H1 (cell line): ENCODE data around the gene COL25A1. TPM values are rescaled to one million over a fixed set of nuclear protein-coding genes. Genes with fewer than 3 reads are reported as not detected.

ENCODE experiments used
- CTCF ChIA-PET: fragments of 300-600 bp; sonication (Branson Sonifier 250); formaldehyde crosslinking; loops from one replicate; lab custom pipeline; 2021; ENCODE audit not compliant: partially characterized antibody; lab: Charles Lee
- POLR2A ChIA-PET: fragments of 300-600 bp; sonication (Branson Sonifier 250); formaldehyde crosslinking; loops from one replicate; lab custom pipeline; 2021; ENCODE audit warnings: inconsistent platforms; ENCODE audit not compliant: partially characterized antibody; lab: Charles Lee
- DNase-seq, 2 experiments: peaks; one replicate each; pipeline versions ENCODE4 v3.0.0 to v3.0.0-alpha.2; 2010 to 2022; ENCODE audit warnings: low spot score in 2 of 2, low read depth in 1 of 2, mixed read lengths in 1 of 2
- FAIRE-seq: peaks from 2 replicates; lab custom pipeline; 2011; peaks lifted over from hg19 to GRCh38; lab: Jason Lieb, UNC
- H2AFZ ChIP-seq: 2 replicates; pipeline ENCODE4 v1.8.1; 2012; ENCODE audit warnings: low read length, inconsistent platforms
- H2AK5ac ChIP-seq: 2 replicates; pipeline ENCODE4 v1.6.1; 2013; ENCODE audit warnings: low read depth, low read length
- H2BK120ac ChIP-seq: replicated peaks from 2 replicates; pipeline ENCODE3; 2013; ENCODE audit warnings: low read depth, low read length, inconsistent platforms
- H2BK12ac ChIP-seq: 2 replicates; pipeline ENCODE4 v1.6.1; 2013; ENCODE audit warnings: low read depth, low read length
- H2BK15ac ChIP-seq: 2 replicates; pipeline ENCODE4 v1.6.1; 2013; ENCODE audit warnings: low read length
- H2BK20ac ChIP-seq: 2 replicates; pipeline ENCODE4 v1.6.1; 2013; ENCODE audit warnings: low read length
- H2BK5ac ChIP-seq: 2 replicates; pipeline ENCODE4 v1.6.1; 2013; ENCODE audit warnings: low read depth, low read length
- H3K14ac ChIP-seq: 2 replicates; pipeline ENCODE4 v1.6.1; 2013; ENCODE audit warnings: inconsistent platforms; ENCODE audit not compliant: insufficient read length
- H3K18ac ChIP-seq: 2 replicates; pipeline ENCODE4 v1.6.1; 2013; ENCODE audit warnings: low read length; ENCODE audit errors: extremely low read depth
- H3K23ac ChIP-seq: 2 replicates; pipeline ENCODE4 v1.6.1; 2013; ENCODE audit warnings: inconsistent platforms; ENCODE audit not compliant: insufficient read length
- H3K23me2 ChIP-seq: 2 replicates; pipeline ENCODE4 v1.6.1; 2013; ENCODE audit warnings: low read depth, low read length
- H3K27ac ChIP-seq: 2 replicates; pipeline ENCODE4 v1.6.1; 2011; ENCODE audit warnings: low read depth, low read length, inconsistent platforms
- H3K27me3 ChIP-seq, 4 experiments: replicated peaks in 1 of 4; 1 replicate in 1 of 4; 2 replicates in 3 of 4; pipeline versions ENCODE4 v1.6.1 to v1.8.1; 2011 to 2013; ENCODE audit warnings: low read length in 3 of 4, mild to moderate bottlenecking in 3 of 4, inconsistent platforms in 2 of 4, mixed read lengths in 2 of 4, moderate library complexity in 1 of 4; ENCODE audit not compliant: control insufficient read depth in 3 of 4, insufficient read depth in 3 of 4; ENCODE audit errors: extremely low read depth in 1 of 4
- H3K36me3 ChIP-seq, 4 experiments: 2 replicates each; pipeline versions ENCODE4 v1.6.1 to v1.8.1; 2011 to 2013; ENCODE audit warnings: mild to moderate bottlenecking in 4 of 4, low read length in 3 of 4, moderate library complexity in 2 of 4, control low read depth in 1 of 4, inconsistent platforms in 1 of 4; ENCODE audit not compliant: insufficient read depth in 4 of 4, control insufficient read depth in 2 of 4
- H3K4ac ChIP-seq: replicated peaks from 2 replicates; pipeline ENCODE3; 2013; ENCODE audit warnings: low read length, low read depth, mixed read lengths, inconsistent platforms; ENCODE audit not compliant: insufficient read length
- H3K4me1 ChIP-seq, 4 experiments: replicated peaks in 1 of 4; 1 replicate in 1 of 4; 2 replicates in 3 of 4; pipeline versions ENCODE4 v1.6.1 to v1.8.1; 2011 to 2013; ENCODE audit warnings: low read length in 3 of 4, inconsistent platforms in 2 of 4, mixed read lengths in 1 of 4; ENCODE audit not compliant: insufficient read depth in 4 of 4, control insufficient read depth in 3 of 4
- H3K4me2 ChIP-seq, 2 experiments: 2 replicates each; pipeline versions ENCODE4 v1.6.1 to v1.8.1; 2011 to 2013; ENCODE audit warnings: low read depth in 2 of 2, low read length in 2 of 2, control low read depth in 1 of 2, inconsistent platforms in 1 of 2, mild to moderate bottlenecking in 1 of 2; ENCODE audit not compliant: insufficient read depth in 1 of 2
- H3K4me3 ChIP-seq, 4 experiments: fragments of 200-600, 300-600 bp in 1 of 4; sonication (generic), shearing (Covaris generic), sonication (Bioruptor Twin) in 1 of 4; 2 replicates each; pipeline versions ENCODE4 v1.5.1 to v1.8.1; 2011 to 2016; ENCODE audit warnings: low read length in 4 of 4, low read depth in 3 of 4, control low read depth in 2 of 4, inconsistent platforms in 2 of 4, mild to moderate bottlenecking in 2 of 4, mixed read lengths in 1 of 4, moderate library complexity in 1 of 4; ENCODE audit not compliant: insufficient read depth in 2 of 4; ENCODE audit errors: extremely low read depth in 1 of 4
- H3K56ac ChIP-seq: replicated peaks from 2 replicates; pipeline ENCODE3; 2013; ENCODE audit warnings: low read depth, mild to moderate bottlenecking, mixed read lengths, low read length, inconsistent platforms; ENCODE audit not compliant: insufficient read length
- H3K79me1 ChIP-seq: 2 replicates; pipeline ENCODE4 v1.6.1; 2013; ENCODE audit warnings: low read depth, low read length, control low read depth
- H3K79me2 ChIP-seq, 2 experiments: 2 replicates each; pipeline versions ENCODE4 v1.6.1 to v1.8.1; 2012 to 2013; ENCODE audit warnings: low read length in 2 of 2, mild to moderate bottlenecking in 2 of 2, inconsistent platforms in 1 of 2; ENCODE audit not compliant: insufficient read depth in 2 of 2, control insufficient read depth in 1 of 2
- H3K9ac ChIP-seq, 4 experiments: replicated peaks in 1 of 4; 1 replicate in 1 of 4; 2 replicates in 3 of 4; pipeline versions ENCODE4 v1.6.1 to v1.8.1; 2011 to 2013; ENCODE audit warnings: low read depth in 3 of 4, low read length in 3 of 4, control low read depth in 2 of 4, mild to moderate bottlenecking in 2 of 4, moderate library complexity in 2 of 4, inconsistent platforms in 1 of 4; ENCODE audit errors: extremely low read depth in 1 of 4
- H3K9me3 ChIP-seq, 2 experiments: 2 replicates each; pipeline versions ENCODE4 v1.6.1 to v1.8.1; 2012 to 2013; ENCODE audit warnings: mild to moderate bottlenecking in 2 of 2, moderate library complexity in 2 of 2, control low read depth in 1 of 2, inconsistent platforms in 1 of 2, low read depth in 1 of 2, low read length in 1 of 2, mixed read lengths in 1 of 2; ENCODE audit not compliant: insufficient read depth in 2 of 2
- H4K20me1 ChIP-seq, 2 experiments: replicated peaks in 1 of 2; 2 replicates each; pipeline versions ENCODE3 to v1.8.1; 2011 to 2013; ENCODE audit warnings: inconsistent platforms in 2 of 2, low read length in 2 of 2, mild to moderate bottlenecking in 1 of 2; ENCODE audit not compliant: insufficient read depth in 2 of 2, control insufficient read depth in 1 of 2
- H4K5ac ChIP-seq: 2 replicates; pipeline ENCODE4 v1.6.1; 2013; ENCODE audit warnings: low read length, low read depth, mixed read lengths, inconsistent platforms; ENCODE audit not compliant: insufficient read length
- H4K8ac ChIP-seq: 2 replicates; pipeline ENCODE4 v1.8.0; 2013; ENCODE audit warnings: mild to moderate bottlenecking, moderate library complexity, low read length, inconsistent platforms; ENCODE audit not compliant: insufficient read depth; ENCODE audit errors: extremely low read depth
- H4K91ac ChIP-seq: replicated peaks from 2 replicates; pipeline ENCODE3; 2013; ENCODE audit warnings: low read length, mixed read lengths, inconsistent platforms; ENCODE audit not compliant: insufficient read length
- BCL11A ChIP-seq, 2 experiments: IDR thresholded peaks; one replicate each; pipeline ENCODE4 v1.6.1; 2011; ENCODE audit warnings: low read depth in 2 of 2, low read length in 2 of 2, mild to moderate bottlenecking in 2 of 2
- CREB1 ChIP-seq: IDR thresholded peaks from 2 replicates; pipeline ENCODE4 v1.6.1; 2012; ENCODE audit warnings: inconsistent platforms
- RFX5 ChIP-seq: IDR thresholded peaks from 2 replicates; pipeline ENCODE4 v1.6.1; 2011; ENCODE audit warnings: low read depth, low read length, improper control_type of control experiment, borderline replicate concordance
- TEAD4 ChIP-seq: IDR thresholded peaks from 2 replicates; pipeline ENCODE4 v1.6.1; 2012; ENCODE audit warnings: low read depth, low read length, inconsistent platforms, mixed read lengths
- WGBS, 2 experiments: shearing (Covaris generic) in 1 of 2; methylation state at CpG; one replicate each; pipeline versions ENCODE4 v1.1.6 to v1.1.7; 2013 to 2015; ENCODE audit warnings: low lambda C conversion rate in 2 of 2, mixed read lengths in 2 of 2, inconsistent platforms in 1 of 2, low coverage in 1 of 2, missing lambda C conversion rate in 1 of 2; ENCODE audit not compliant: insufficient replicate concordance in 2 of 2, insufficient coverage in 1 of 2, insufficient read length in 1 of 2; ENCODE audit errors: extremely low coverage in 1 of 2, missing lambda C conversion rate in 1 of 2; 5-methylcytosine and 5-hydroxymethylcytosine counted together
- polyA plus RNA-seq, 7 experiments: library from polyadenylated mRNA; depleted of rRNA in 3 of 7; stranded (reverse) in 5 of 7; unstranded in 2 of 7; fragments of >200 nt in 5 of 7; fragments of 200-250 nt in 2 of 7; gene quantifications; 1 replicate in 5 of 7; 2 replicates in 1 of 7; 4 replicates in 1 of 7; pipeline versions ENCODE4 v1.2.1 to v1.2.3, GENCODE V29; 2011 to 2013; ENCODE audit warnings: missing spikeins in 2 of 7, mixed read lengths in 2 of 7
- total RNA-seq: library from RNA; stranded (reverse); fragmentation: NEBNext Ultra II Directional; extraction: Animal tissue kit (Norgen Biotek cat#: 25700); gene quantifications from 2 replicates; pipeline ENCODE4 v1.2.1, GENCODE V29; 2021
- TF ChIP-seq, protein P1 (sequence below), 3 experiments: IDR thresholded peaks; 1 replicate in 2 of 3; 2 replicates in 1 of 3; pipeline versions ENCODE4 v1.5.1 to v1.6.1; 2011; ENCODE audit warnings: low read length in 3 of 3, mild to moderate bottlenecking in 3 of 3, inconsistent platforms in 2 of 3, low read depth in 1 of 3, moderate library complexity in 1 of 3; ENCODE audit not compliant: insufficient read depth in 1 of 3; ENCODE audit errors: control extremely low read depth in 1 of 3

COL25A1 gene
- total and polyA plus RNA-seq, 2 of the 8 experiments (the other 6 are each of a cell fraction or from before 2014, with no cell fraction given), result 1.1 to 8.3 TPM

DNA sequence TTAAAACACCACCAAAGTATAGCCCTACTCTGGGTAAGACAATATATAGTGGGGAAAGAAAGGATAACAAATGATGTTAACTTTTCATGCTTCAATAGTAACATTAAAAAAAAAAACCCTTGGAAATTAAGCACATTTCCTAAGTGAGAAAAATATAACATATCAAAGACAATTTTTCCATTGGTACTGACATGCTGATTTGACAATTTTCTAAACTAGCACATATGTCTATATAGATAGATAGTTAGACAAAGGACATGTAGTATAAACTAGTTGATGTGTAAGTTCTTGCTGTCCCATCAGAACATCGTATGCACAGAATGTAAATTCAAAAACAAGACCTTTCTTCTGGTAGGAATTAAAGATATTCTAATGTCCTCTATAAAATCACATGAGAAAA, 492.4 kb downstream of the COL25A1 start:
- 90% methylated on average over 1 of the region's 1 CpG; no CpG with 5 or more reads in 1 of the 2 experiments for WGBS, 2 experiments
- CTCF ChIA-PET, result no interaction called here
- TF ChIP-seq, protein P1, sequence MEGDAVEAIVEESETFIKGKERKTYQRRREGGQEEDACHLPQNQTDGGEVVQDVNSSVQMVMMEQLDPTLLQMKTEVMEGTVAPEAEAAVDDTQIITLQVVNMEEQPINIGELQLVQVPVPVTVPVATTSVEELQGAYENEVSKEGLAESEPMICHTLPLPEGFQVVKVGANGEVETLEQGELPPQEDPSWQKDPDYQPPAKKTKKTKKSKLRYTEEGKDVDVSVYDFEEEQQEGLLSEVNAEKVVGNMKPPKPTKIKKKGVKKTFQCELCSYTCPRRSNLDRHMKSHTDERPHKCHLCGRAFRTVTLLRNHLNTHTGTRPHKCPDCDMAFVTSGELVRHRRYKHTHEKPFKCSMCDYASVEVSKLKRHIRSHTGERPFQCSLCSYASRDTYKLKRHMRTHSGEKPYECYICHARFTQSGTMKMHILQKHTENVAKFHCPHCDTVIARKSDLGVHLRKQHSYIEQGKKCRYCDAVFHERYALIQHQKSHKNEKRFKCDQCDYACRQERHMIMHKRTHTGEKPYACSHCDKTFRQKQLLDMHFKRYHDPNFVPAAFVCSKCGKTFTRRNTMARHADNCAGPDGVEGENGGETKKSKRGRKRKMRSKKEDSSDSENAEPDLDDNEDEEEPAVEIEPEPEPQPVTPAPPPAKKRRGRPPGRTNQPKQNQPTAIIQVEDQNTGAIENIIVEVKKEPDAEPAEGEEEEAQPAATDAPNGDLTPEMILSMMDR (IDR thresholded peaks at IDR 0.05; ENCODE audit: control extremely low read depth in 1 of 3, insufficient read depth in 1 of 3, low read depth in 1 of 3, low read length in 3 of 3), result no peak
- no peak for TF ChIP-seq RFX5
- no peak for TF ChIP-seq TEAD4
- TF ChIP-seq BCL11A (IDR thresholded peaks at IDR 0.05; ENCODE audit: low read depth in 2 of 2, low read length in 2 of 2), result no peak
- no peak for TF ChIP-seq CREB1

More for the DNA sequence above, 492.4 kb downstream of the COL25A1 start:
- H3K27ac ChIP-seq, result no peak overlapping the region
- H4K91ac ChIP-seq, result no peak overlapping the region
- H3K4me2 ChIP-seq, result no peak overlapping the region
- no peak overlapping the region for H2BK15ac ChIP-seq
- no peaks in the 10 kb centered on the region for H3K27me3 ChIP-seq
- no peak for DNase-seq
- no peak overlapping the region for H3K4ac ChIP-seq
- no peak overlapping the region for H3K9ac ChIP-seq
- H2BK5ac ChIP-seq, result no peak overlapping the region
- no peaks in the 10 kb centered on the region for H3K4me1 ChIP-seq
- no peaks in the 10 kb centered on the region for H3K23me2 ChIP-seq
- no peaks in the 10 kb centered on the region for H4K20me1 ChIP-seq
- no peak overlapping the region for H2BK20ac ChIP-seq
- no peaks in the 10 kb centered on the region for H3K79me1 ChIP-seq
- H2BK120ac ChIP-seq, result no peak overlapping the region
- H3K4me3 ChIP-seq, result no peak overlapping the region
- H3K36me3 ChIP-seq, result no peaks in the 10 kb centered on the region
- no peak overlapping the region for H2AK5ac ChIP-seq
- no peak overlapping the region for H3K18ac ChIP-seq
- no peaks in the 10 kb centered on the region for H3K9me3 ChIP-seq
- H2BK12ac ChIP-seq, result no peak overlapping the region
- no peaks in the 10 kb centered on the region for H3K79me2 ChIP-seq
- no peak overlapping the region for H2AFZ ChIP-seq
- H4K8ac ChIP-seq, result no peak overlapping the region
- no peak for FAIRE-seq
- no peak overlapping the region for H3K14ac ChIP-seq
- no peak overlapping the region for H3K23ac ChIP-seq
- no peak overlapping the region for H4K5ac ChIP-seq
- no peak overlapping the region for H3K56ac ChIP-seq
- POLR2A ChIA-PET, result no interaction called here
